ENCODE measurements around the gene CEP104. TPM values are rescaled to one million over a fixed set of nuclear protein-coding genes. Genes with fewer than 3 reads are reported as not detected.

The CEP104 gene
- total RNA-seq, 1 donor from 2014 or later, result 27.5 TPM

GRCh38 chr1:3779912-3780416 lies 77.0 kb downstream of the CEP104 start:
- ATAC-seq (no peak), DNase-seq (ENCODE audit: low spot score) (peak; percentile 27)

DNA sequence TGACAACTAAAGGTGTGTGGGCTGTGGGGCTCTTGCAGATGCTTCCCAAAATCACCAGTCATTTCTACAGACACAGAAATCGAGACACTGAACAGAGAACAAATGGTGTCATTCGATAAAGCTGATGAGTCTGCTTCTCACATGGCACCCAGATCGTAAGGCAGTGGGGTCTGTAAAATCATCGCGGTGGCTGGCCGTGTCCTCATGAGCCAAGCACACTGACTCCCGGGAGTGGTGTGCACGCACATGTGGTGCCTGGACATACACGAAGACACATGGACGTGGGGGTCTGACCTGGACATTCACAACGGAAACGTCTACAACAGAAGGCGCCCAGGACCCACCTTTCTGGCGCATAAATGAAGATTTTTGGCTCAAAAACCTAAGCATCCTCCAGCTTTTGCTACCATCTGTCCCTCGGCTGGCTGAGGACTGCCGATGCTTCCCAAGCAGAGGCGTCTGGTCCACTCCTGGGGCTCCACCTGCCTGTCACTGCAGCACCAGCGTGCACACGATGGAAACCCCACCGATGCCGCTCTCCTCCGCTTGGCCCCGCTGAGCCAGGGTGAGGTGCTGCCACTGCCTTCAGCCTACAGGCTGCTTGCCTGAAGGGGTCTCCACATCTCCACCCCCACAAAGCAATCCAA lies 77.6 kb downstream of the CEP104 start:
- DNase-seq (ENCODE audit: low spot score) (no peak), ATAC-seq (no peak)

- ATAC-seq (no peak), DNase-seq (ENCODE audit: low spot score) (no peak)
Observed at GRCh38 chr1:3778590-3779264, 78.3 kb downstream of the CEP104 start.

- no peak for ATAC-seq
- DNase-seq (ENCODE audit: low spot score), result no peak
Observed at GRCh38 chr1:3777647-3778589, 79.1 kb downstream of the CEP104 start.

DNA sequence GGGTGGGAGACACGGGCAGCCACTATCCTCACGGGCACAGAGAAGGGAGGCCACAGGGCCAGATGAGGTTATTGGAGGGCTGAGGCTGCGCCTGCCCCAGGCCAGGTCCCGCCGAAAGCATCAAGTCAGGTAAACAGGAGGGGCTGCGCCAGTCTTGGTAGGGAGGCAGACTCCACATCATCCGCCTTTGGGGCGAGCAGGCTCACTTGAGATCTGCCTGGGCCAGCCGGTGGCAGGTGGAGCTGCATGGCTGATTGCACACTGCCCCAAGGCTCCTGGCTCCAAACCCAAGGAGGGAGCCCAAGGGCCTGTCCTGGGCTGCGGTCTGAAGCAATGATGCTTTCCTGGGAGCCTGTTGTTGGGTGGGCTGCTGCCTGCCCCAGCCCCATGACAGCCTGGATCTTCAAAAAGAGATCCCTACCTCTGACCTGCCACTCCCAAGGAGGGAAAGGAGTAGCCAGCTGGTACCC lies 79.9 kb downstream of the CEP104 start:
- no peak for ATAC-seq
- no peak for DNase-seq (ENCODE audit: low spot score)

DNA sequence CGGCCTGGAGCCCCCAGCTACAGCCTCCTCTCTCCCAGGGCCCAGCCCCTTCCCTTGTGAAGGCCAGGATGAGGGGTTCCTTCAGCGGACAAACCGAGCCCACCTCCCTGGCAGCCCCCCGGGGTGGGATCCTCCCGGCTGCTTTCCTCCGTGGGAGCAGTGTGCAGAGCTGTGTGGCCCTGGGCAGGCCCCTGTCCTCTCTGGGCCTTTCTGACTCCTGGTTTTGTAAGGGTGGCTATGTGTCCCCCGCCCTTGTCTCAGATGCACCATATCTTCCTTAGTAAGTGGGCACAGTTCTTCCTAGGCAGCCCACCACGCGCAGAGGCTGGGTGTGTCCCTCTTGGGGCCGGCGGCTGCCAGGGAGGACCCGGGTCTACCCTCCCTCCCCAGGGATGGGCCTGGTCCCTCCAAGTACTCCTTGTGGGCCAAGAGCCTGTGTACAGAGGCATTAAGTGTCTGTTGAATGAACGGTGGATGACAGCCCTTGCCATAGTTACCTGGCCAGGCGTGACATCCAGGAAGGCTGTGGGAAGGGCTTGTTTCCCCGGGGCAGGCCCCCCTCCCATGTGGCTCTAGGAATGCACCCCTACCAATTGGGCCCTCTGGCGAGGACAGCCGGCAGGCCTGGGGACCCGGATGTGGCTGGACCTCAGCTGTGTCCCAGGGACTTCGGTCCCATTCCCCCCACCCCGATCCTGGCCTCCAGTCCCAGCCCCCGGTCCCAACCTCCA lies 80.6 kb downstream of the CEP104 start:
- ATAC-seq, result no peak
- DNase-seq (ENCODE audit: low spot score), result no peak

DNA sequence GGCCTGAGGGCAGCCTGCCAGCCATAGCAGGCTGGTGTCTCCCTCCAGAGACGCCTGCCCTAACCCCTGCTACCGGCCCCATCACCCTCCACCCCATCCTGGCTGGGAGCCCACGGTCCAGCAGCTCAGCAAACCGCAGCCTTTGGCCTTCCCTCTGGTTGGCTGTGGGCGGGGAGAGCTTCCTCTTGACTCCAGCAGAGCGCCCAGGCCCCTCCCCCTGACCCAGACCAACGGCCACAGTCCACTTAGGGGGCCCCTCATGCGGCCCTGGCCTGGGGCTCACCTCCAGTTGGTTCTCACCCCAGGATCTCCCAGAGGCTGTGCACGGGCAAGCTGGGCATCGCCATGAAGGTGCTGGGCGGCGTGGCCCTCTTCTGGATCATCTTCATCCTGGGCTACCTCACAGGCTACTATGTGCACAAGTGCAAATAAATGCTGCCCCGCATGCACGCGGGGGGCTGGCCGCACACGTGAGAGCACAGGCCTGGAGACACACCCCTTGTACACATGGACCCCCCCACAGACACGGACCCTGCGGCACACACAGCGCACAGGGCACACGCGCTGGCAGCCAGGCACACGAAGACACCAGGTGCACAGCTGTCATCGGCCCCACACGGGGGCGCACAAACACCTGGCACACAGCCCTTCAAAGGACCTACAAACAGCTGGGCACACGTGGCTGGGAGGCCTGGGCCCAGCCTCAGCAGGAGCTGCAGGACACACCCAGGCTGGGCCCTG lies 81.4 kb downstream of the CEP104 start:
- ATAC-seq (peak; percentile 75), DNase-seq (ENCODE audit: low spot score) (peak; percentile 86)

DNA sequence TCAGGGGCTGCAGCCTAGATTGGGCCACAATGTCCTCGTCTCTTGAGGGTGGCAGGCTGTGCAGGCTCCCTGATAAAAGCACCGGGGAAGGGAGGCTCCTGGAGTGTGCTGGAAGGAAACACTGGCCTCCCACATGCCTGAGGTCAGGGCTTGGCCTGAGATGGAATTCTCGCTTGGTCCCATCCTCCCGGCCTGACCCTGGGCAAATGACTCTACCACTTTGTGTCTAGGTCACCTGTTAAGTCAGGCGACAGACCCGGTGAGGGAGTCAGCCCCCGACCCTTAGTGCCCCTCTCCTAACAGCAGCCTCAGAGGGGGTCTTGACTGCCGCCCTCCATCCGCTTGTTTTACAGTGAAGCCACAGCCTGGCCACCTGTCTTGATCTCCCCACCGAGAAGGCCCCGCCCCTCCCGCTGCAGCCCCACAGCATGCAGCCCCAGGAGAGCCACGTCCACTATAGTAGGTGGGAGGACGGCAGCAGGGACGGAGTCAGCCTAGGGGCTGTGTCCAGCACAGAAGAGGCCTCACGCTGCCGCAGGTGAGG lies 82.0 kb downstream of the CEP104 start:
- ATAC-seq (no peak), DNase-seq (ENCODE audit: low spot score) (peak; percentile 50)

- ATAC-seq, result no peak
- no peak for DNase-seq (ENCODE audit: low spot score)
Observed at GRCh38 chr1:3774276-3774945, 82.6 kb downstream of the CEP104 start.

DNA sequence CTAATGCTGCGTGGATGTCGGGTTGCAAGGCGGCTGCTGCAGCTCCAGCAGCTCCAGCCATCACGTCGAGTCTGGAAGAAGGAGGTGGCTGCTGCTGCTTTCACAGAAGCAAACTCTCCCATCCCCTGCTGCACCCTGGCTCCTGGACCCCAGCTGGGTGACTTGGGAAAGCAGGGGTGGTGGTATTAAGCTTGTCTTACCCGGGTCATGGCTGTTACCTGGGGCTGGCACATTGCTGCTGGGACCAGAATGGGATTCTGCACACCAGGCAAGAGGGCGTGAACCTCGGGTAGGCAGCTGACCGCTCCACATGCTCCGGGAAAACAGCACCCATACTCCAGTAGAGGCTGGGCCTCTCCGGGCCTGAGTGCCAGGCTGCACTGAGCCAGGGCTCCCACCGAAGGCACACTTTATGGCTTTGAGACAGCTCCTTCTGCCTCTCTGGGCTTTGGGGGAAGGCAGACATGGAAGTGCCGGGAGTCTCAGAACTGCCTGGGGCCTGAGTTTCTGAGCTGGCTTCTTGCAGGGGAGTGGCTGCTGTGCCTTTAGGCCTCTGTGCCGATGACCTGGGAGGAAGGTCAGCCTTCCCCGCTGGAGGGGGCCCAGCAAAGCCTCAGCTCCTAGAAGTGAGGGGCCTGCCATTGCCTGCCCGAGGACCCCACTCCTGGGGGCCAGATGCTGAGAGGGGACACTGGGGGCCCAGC lies 83.3 kb downstream of the CEP104 start:
- no peak for ATAC-seq
- DNase-seq (ENCODE audit: low spot score), result no peak

DNA sequence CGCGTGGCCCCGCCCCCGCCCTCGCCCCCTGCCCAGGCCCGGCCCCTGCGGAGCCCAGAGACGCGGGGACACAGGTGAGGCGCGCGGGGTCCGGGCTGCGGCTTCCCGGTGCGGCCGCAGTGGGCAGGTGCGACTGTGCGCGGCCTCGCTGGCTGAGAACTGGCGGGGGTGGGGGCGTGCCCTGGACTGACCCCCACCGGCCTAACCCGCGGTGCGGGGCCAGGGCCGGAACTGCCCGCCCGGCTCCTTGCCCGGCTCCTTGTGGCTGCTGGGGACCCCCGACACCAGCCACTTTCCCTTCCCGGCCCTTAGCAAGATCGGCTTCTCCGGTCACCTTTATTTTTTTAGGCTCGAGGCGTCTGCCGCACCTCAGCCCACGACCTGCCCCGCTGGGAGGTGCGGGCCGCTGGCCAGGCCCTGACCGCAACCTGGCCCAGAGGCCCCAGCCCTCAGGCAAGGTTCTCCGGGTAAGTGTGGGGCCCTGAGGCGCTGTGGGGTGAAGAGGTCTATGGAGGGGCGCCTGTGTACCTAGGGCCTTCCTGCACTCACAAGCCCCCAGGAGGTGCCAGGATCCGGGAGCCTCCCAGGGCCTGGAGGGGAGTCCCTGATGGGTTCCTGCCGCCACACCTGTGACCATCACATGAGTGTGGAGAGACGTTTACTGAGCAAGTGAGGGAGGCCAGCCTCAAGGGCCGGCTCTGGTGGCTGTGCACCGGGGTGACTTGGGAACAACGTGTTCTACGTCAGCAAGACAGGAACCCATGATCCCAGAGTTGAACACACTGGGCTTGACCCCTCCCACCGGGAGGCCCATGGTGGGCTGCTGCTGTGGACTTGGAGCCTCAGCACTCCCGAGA lies 84.1 kb downstream of the CEP104 start, which contains the start of gene SMIM1:
TSS of gene SMIM1 (plus strand) at position 35 of the 857 bp plus-strand sequence. CDS start 2,625 bp downstream, outside the sequence.
- DNase-seq (ENCODE audit: low spot score) (no peak), ATAC-seq (peak; percentile 19)

DNA sequence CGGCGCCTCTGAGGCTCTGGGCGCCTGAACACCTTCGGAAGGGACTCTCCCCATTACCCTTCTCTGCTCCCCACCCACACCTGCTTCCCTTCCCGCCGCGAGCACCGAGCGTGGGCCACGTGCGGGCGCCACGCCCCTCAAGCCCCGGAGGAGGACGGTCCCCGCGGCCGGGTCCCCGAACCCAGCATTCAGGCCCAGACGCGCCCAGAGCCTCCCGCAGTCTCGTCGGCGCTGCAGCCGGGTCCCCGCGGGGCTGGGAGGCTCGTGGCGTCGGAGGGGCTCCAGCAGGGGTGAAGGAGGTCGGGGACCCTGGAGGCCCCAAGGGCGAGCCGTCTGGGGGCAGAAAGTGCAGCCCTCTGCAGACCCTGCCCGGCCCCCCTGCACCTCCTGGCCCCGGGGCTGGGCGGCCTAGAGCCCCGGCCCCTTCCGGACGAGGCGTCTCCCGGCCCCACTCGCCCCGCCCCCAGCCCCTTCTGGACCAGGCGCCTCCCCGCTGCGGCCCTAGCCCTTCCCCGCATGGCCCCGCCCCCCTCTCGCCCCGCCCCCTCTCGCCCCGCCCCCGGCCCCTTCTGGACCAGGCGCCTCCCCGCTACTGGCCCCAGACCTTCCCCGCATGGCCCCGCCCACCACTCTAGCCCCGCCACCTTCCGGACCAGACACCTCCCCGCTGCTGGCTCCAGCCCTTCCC lies 84.8 kb downstream of the CEP104 start:
- ATAC-seq (peak; percentile 80), DNase-seq (ENCODE audit: low spot score) (peak; percentile 92)

DNA sequence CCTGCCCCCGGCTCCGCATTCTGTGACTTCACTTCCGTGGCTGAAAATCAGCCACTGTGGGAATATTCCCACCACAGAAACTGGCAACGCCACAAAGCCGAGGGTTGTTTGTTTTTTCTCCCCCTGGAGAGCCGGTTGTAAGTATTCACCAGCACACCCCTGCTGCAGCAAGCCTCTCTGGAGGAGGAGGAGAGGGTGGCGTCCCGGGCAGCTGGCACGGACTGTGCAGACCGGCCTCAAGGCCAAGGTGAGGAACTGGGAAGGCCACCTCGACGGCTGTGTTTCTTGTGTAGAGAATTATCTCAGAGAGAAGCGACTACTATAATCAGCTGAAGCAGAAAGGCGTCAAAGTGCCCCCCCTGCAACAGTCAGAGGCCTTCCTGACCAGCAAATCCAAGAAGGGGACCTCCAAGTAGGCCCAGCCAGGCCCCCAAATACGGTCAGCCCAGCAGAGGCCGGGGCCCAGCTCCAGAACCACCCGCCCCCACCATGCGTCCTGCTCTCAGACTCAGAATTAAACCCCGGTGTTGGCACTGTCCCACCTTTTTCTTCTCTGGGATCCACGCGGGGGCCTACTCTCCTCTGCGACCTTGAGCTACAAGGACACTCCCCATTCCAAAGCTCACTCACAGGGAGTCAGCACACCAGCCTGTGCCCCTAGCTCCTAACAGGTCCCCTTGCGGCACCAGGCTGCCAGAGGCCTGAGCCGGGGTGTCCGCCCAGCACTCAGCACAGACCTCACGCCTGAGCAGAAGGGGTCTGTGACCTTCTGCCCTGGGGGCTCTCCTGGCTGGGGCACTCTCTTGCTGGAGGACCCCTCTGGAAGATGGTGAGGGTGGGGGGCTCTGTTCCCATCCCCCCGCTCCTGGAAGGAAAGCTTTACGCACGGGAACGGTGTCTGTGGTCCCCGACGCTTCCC lies 85.6 kb downstream of the CEP104 start:
- ATAC-seq (no peak), DNase-seq (ENCODE audit: low spot score) (no peak)

GRCh38 chr1:3770047-3770765 lies 86.8 kb downstream of the CEP104 start:
- DNase-seq (ENCODE audit: low spot score), result no peak
- ATAC-seq, result no peak

DNA sequence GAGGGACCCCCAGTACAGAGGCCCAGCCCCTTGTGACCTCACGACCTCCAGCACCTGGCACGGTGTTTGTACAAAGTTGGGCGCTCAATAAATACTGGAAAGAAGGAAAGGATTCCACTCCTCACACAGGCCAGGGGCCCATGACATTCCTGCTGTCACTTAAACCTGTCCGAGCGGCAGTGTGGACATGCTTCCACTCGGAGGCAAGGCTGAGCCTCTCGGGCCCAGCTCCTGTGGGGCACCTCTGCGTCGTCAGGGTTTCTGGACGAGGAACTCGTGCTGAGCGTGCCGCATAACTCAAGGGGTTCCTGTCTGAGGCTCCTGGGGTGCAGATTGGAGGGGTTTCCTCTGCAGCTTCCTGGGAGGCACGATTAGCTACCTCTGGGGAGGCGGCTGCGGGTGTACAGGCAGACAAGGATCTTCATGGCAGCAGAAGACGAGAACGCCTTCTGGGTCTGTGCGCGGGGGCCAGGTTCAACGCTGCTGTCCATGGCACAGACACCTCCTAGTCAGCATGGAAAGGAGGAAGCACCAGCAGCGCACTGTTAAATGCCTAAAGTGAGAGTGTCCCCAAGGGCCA lies 88.1 kb downstream of the CEP104 start:
- ATAC-seq, result no peak
- DNase-seq (ENCODE audit: low spot score), result no peak

Data from left lobe of liver (tissue), 2 donors.